Hematopoietic multipotent progenitor cell treated with erythropoietin and hydrocortisone succinate and interleukin-3 and kit ligand, for 8 days (in vitro differentiated cells): ENCODE results near the gene TMEM250.

Experiments
- DNase-seq: peaks from one replicate; pipeline ENCODE4 v3.0.0-alpha.2; 2015

Gene TMEM250

DNA sequence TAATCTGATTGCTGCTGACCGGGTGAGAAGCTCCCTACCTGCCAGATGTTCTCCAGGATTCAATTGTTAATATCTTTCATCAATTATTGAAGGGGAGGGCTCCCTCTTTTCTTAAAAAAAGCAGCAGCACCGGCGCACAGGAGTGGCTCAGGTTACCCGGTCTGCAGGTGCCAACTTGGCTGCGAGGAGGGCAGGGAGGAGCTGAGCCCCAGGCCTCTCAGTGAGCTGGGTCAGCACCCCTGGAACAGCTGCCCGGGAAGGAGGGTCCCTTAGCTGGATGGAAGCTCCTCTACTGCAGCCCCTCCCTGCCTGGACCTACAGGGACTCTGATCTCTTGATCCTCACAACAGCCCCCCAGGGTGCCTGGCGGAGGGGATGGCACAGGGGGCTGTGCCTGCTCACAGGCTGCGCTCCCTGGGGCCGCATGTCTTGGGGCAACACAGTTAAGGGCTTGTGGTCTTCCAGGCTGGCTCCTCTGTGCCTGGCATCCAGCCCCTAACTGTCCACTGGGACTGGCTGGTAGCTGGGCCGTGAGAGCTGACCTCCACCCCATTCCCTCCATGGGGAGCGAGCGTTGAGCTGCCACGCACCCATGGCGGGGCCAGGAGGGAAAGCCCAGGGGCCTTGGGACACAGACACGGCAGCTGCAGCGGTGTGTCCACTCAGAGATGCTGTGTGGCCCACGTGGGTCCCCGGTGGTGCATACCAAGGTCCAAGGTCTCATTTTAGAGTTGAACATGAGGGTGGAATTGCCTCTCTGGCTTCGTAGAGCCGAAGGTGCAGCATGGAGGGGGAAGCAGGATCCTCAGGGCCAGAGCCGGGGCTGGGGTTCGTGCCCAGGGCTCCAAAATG lies 28.6 kb upstream of the TMEM250 start:
- DNase-seq, result no peak

DNA sequence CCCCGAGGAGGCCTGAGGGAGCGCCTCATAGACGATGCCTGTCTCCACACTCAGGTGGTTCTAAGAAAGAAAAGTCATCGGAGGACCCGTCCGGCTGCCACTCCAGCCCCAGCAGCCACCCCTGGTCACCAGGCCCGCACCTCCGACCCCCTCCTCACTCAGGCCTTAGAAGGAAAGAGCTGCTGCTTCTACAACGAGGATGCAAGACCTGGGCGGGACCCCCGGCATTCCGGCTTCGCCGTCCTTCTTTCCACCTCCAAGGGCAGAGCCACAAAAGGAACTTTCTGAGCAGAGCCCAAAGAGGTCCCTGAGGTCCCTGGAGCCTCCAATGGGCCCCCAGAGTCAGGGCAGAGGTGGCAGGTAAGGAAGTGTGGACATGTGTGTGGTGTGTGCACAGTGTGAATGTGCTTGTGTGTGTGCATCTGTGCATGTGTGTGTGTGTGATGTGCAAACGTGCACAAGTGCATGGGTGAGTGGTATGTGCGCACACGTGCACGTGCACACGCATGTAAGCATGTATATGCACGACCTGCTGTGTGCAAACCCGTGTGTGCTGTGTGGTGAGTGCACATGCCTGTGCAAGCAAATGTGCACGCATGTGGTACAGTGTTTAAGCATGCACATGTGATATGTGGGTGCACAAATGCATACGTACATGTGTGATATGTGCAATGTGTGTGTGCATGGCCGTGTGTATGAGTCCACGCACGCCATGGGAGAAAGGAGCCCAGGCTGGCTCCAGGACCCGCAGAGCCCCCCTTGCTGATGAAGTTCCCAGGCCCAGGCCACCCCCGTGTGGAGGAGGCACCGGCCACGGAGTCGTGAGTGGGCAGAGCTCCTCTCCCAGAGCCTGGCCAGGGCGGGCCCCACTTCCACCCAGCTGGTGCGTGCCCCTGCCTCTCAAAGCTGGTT lies 27.7 kb upstream of the TMEM250 start:
- no peak for DNase-seq

DNA sequence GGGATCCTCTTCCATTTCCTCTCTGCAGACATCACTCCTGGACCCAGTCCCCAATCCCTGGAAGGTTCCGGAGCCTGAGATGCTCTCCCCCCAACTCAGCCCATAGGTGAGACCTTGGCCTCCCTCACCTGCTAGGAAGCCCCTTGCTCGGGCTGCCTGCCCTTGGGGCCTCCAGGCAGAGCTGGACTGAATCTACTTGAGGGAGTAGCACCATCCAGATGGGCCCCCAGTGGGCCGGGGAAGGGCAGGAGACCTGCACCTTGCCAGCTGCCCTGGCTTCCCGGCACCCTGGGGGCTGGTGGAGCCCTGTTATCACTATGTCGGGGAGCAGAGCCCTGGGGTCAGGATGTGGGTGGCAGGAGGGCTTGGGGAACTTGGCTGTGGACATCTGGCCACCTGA lies 26.9 kb upstream of the TMEM250 start:
- no peak for DNase-seq

DNA sequence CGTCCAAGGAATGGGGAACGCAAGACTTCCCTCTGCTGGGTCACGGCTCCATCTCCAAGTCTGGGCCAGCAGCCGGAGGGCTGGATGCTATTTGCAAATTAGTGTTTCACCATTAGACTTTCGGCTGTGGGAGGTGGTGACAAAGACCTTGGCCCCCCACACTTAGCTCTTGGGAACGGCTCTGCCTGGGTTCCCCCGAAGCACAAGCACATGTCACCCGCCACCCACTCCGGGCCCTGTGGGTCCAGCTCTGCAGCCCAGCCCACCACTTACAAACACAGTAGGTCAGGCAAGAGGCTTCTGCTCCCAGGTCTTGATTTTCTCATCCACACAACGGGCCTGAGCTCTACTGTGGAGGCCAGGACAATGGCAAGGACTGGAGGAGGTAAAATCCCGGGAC lies 25.8 kb upstream of the TMEM250 start:
- no peak for DNase-seq

DNA sequence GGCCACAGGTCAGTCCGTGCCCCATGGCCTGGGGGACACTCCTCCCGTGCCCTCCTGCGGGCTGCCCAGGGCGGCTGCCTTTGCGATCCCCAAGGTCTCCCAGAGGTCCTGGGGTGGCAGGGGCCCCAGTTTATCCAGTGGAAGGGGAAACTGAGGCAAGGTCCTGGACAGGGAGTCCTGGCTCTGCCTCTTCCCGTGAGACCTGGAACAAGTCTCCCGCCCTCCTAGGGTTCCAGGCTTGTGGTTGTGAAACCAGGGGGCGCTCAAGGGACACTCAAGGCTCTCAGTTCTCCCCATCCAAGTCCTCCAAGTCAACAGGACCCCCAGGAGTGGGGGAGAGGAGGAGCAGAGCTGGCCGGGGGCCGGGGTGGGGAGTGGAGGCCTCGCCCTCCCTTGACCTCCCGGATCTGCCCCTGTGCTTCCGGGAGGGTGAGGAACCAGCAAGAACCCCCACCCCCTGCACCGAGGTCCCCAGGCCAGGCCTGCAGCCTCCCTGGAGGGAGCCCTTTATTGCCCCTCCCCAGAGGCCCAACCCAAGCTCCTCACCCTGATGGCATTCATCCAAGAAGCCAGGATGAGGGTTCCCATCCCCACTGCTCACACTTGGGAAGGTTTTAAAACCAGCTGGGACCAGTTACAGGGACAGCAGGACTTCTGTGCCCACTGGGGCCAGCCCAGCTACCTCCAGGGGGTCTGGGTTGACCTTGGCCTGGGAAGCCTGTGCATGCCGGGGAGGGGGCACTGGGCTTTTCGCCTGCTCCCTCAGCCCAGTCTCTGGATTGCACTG lies 24.7 kb upstream of the TMEM250 start:
- peak; percentile 47 for DNase-seq

DNA sequence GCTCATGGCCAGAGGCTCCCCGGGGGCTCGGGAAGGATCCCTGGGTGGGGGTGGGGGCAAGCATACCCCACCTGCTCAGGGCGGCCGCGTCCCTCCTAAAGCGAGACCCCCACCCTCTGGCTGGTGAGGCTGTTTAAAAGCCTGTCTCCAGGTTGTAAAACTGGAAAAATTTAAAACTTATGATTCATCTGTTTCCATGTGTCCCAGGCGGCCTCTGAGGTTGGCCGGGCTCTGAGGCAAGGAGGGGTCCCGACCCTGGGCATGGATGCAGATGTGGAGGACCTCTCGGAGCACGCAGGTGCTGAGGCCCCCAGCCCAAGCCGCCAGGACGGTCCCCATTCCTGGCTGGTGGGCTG lies 24.2 kb upstream of the TMEM250 start:
- no peak for DNase-seq

DNA sequence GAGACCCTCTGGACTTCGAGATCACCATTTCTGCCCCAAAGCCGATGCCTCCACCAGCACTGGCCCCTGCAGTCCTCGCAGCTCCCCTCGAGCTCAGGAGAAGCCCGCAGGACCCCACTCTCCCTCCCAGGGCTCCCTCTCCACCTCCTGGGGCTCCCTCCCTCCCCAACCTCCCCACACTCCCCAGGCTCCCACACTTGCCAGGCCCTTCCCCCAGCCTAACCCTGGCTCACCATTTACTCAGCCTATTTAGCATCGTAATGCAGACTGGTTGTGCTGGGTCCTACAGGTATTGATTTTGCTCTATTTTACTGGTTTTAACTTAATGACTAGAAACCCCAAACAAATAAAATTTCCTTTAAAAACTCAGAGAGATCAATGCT lies 23.7 kb upstream of the TMEM250 start:
- DNase-seq, result no peak

DNA sequence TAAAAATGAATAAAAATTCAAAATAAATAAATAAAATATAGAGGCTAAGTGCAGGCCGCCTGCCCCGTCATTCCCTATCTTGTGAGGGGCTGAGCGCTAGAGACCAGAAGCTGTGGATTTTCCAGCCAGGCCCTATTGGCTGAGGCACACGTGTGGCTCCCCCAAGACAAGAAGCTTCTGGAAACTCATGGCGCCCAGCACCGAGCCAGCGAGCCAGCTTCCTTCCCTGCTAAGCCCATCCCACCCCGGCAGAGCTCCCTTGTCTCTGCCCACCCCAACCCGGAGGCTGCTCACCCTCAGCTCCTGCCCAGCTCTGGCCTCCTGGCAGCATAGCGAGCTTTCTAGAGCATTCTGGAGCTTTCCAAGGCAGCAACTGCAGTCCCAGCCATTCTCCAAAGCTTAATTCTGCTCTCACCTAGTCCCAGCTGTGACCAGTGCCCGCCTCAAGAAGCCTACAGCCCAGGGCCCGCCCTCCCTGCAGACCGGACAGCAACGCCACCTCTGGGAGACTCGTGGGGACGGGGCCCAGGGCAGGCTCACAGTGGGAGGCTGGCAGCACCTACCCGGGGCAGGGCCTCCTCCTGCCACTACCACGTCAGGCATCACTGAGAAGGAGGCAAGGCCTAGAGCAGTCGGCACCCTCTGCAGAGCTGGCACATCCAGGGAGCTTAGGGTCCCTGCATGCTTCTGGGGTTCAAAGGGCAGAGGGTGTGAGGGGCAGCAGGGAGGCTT lies 23.2 kb upstream of the TMEM250 start:
- no peak for DNase-seq

DNA sequence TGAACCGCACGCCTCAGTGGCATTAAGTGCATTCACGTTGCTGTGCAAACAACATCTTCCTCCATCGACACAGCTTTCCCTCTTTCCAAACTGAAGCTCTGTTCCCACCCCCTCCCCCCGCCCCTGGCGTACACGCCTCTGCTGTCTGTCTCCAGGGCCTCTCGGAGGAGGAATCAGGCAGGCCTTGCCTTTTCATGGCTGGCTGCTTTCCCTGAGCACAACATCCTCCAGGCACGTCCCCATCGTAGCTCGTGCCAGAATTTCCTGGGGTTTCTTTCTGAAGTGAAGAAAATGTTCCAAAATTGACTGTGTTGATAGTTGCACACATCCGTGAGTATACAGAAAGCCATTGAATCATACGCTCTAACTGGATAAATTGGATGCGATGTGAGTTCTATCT lies 22.3 kb upstream of the TMEM250 start:
- no peak for DNase-seq

DNA sequence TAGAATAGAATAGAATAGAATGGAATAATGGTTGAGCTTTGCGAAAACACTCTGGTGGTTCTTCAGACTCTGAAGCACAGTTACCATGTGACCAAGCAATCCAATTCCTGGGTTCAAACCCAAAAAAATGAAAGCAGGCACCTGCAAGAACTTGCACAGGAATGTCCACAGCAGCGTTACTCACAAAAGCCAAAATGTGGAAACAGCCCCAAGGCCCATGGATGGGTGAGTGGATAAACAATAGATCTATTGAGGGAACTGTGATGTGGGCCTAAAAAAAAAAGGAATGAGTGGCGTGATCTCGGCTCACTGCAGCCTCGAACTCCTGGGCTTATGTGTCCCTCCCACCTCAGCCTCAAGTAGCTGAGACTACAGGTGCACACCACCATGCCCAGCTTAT lies 21.4 kb upstream of the TMEM250 start:
- no peak for DNase-seq

DNA sequence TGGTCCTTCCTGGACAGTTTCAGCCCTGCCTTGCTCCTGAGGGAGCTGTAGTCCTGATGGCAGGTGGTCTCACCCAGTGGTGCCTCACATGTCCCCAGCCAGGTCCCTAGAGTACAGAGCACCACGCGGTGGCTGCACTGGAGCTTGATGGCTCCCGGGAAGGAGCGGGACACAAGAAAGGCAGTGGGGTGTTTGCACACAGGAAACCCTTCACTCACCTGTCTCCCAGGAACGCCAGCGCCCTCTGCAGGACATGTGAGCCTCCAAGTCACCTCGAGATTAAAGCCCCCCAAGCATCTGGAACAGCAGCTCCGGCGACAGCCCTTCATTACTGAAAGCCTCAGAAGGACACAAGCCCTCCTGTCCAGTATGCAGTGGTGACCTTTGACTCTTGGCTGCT lies 19.9 kb upstream of the TMEM250 start:
- peak; percentile 64 for DNase-seq

DNA sequence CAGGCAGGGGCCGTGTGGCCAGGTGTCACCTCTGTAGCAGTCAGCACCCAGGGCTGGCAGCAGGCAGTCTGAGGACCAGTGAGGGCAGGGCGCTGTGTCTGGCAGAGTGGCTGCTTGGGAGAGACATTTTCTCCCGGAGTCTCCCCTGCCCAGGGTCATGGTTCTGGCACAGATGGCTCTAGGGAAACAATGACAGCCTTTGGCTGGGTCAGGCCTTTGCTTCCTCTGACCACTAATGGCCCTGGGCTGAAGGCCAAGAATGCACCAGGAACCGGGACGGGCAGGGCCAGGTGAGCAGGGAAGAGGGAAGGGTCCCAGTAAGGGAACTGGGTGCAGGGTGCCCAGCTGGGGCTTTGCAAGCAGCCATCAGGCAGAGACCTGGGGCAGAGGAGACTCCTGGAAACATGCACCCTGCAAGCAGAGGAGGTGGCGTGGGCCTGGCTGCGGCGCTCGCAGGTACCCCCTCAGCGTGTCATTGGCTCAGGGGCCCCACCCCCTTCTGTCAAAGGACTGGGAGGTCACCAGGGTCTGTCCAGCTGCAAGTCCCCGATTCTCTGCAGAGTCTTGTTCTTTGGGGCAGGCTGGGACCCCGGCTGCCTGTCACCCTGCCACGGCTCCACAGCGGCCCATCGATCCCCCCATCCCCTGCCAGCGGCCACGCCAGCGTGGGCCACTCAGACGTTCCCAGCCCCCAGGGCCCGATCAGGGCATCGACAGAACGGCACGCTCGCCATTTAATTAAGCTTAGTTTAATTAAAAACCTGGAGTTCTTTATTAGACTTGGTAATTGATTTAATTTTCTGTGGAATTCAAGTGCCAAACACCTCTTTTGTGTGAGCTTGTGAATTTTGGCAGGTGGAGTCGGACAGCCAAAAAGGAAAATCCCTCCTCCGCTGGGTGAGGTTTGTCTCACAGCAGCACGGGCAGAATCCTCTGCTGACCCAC lies 18.9 kb upstream of the TMEM250 start:
- no peak for DNase-seq

DNA sequence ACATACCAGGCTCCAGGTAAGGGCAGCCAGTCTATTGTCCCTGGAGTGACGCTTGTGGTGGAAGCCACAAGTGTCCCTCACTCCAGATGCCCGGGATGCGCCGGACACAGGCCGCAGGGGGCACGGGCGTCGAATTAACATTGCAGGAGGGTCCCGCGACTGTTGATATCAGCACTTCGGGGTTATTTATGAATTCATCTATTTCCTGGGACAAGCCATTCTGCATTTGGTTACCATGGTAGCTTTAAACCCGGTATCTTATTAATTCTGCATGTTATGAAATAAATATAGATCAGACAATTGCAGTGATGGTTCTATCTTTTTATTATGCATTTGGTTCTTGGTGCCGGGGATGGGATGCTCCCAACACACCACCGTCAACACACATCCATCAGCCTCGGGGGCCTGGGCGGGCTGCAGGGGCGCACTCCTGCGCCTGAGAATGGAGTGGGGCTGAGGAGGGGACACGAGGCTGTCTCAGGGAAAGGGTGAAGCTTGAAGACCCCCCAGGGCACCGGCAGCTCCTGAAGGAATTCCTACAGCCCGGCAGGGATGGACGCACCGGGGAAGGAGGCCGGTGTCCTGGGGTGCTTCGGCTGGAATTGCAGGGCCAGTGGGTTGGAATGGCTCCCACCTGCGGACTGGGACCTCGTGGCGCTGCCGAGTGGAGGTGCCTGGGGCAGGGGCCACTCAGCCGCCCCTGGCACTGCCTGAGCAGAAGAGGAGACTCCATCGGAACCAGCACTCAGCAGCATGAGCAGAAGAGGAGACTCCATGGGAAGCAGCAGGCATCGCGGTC lies 17.7 kb upstream of the TMEM250 start:
- DNase-seq, result no peak

DNA sequence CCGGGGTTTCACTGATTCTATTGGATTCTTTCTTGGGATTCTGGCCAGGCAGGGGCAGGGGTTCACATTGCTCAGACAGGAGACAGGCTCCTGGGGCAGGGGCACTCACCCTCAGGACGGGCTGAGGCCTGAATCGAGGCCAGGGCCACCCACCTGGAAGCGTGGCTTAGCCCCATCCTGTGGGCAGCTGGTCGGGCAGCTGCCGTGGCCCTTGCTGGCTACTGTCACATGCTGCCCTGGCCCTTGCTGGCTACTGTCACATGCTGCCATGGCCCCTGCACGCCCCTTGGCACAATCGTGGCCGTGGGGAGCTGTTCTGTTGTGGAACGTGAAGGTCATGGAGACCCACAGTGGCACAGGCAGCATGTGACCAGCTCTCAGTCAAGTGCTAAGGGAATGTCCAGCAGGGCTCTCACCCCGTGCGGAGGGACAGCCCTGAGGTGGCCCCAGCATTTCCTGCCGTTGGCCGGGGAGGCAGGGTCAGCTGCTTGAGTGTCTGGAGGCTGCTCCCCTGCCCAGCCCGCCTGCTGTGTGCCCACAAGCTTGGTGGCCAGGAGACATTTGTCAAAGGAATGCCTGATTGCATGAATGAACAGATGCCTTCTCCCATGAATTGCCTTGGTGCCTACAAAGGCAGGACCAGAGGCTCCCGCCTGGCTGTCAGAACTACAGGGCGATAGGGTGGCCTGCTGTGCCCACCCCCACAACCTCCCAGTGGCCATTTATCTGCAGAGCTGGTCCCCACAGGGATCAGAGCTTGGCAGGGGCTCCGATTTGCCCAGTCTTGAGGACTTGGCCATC lies 16.9 kb upstream of the TMEM250 start:
- DNase-seq, result no peak

DNA sequence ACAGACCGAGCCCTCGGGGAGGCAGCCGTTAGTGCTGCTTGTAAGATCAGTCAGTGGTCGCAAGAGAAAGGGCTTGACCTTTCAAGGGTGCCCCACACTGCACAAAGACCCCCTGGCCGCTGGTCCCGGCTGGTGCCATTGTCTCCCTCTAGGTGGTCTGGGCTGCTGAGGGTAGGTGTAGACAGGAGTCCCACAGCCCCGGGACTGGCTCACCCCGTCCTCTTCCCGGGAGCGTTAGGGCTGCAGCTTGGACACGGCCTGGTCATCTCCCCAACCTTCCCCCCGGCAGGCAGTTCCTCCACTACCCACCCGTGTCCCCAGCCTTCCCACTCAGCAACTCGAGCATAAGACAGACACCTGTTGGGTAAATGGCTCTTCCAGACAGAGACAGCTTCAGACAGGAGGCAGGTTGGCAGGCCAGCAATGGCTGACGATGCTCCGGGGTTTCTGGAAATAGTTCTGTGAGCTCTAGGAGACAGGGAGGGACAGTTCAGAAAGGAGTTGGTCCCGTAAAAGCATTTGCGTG lies 15.3 kb upstream of the TMEM250 start:
- DNase-seq, result no peak

DNA sequence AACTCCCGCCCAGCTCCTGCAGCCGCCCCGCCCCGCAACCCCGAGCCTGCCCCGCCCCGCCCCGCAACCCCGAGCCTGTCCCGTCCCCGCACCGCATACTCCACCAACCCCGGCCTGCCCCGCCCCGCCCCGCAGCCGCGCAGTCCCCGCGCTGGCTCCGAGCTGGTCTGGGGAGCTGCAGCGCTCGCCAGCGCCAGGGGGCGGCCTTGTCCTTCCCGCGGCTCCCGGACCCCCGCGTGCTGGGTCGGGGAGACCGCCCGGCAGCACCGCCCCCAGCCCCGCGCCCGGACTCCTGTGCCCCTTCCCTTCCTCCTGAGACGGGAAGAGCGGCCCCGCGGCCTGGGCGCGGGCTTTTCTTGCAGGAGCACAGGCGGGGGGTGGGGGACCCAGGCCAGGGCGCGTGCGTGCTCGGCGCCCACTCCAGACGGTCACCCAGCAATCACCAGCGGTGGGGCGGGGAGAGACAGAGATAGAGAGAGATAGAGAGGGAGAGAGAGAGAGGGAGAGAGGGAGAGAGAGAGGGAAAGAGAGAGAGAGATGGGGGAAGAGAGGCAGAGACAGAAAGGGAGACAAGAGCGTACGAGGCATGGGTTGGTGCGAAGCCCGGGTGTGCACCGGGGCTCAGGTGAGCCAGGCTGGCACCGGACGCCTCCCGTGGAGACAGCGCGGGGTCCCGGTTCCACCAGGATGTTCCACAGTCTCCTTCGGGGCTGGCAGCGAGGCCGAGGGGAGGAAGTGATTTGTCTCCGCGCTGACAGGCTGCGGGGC lies 14.7 kb upstream of the TMEM250 start:
- DNase-seq, result no peak

DNA sequence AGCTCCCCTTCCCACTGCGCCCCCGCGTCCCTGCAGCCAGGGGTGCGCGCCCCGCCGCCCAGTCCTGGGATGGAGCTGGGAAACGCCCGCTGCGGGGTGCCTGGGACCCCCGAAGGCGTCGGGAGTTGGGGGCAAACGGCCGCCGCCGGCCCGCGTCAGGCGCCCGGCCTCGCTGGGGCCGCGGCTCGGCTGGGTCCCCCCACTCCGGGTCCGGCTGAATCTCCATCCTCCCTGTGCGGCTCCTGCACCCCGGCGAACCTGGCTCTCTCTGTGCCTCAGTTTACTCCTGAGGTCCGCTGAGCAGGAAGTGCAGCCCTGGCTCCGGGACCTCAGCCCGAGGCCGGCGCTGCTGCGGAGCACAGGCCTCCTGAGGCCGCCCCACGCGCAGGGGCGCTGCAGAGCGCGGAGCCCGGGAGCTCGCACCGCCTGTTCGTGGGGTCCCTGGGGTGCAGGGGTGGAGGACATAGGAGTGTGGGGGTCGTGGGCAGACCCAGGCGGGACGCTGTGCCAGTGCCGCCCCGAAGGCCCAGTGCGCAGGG lies 13.9 kb upstream of the TMEM250 start:
- DNase-seq, result no peak
